GM18907 (cell line): ENCODE data around the gene AKAP7.
A peak's percentile ranks its signal among the peaks of the same experiment; 100 is the strongest.

Experiments
- ATAC-seq: cut with Tn5 transposase; IDR thresholded peaks from one replicate; pipeline ENCODE4 v1.9.1; 2021; ENCODE audit warnings: mild to moderate bottlenecking, moderate library complexity; ENCODE audit not compliant: unreplicated experiment

AKAP7 gene

GRCh38 chr6:131132360-131132759, 2.9 kb upstream of the AKAP7 start:
- ATAC-seq, result no peak

GRCh38 chr6:131134220-131134979, 867 bp upstream of the AKAP7 start:
- ATAC-seq, result no peak

- ATAC-seq, result no peak
Observed at GRCh38 chr6:131134980-131135243, 355 bp upstream of the AKAP7 start.

GRCh38 chr6:131136021-131136786, 937 bp downstream of the AKAP7 start:
- ATAC-seq, result peak; percentile 6

- no peak for ATAC-seq
Observed at GRCh38 chr6:131139599-131139998, 4.3 kb downstream of the AKAP7 start.

GRCh38 chr6:131143319-131143718, 8.1 kb downstream of the AKAP7 start:
- no peak for ATAC-seq

- no peak for ATAC-seq
Observed at GRCh38 chr6:131146865-131147264, 11.6 kb downstream of the AKAP7 start.

- no peak for ATAC-seq
Observed at GRCh38 chr6:131156411-131156810, 21.1 kb downstream of the AKAP7 start.

GRCh38 chr6:131159578-131159977, 24.3 kb downstream of the AKAP7 start:
- no peak for ATAC-seq

- ATAC-seq, result no peak
Observed at GRCh38 chr6:131160254-131160758, 25.0 kb downstream of the AKAP7 start.

- ATAC-seq, result no peak
Observed at GRCh38 chr6:131161987-131162386, 26.7 kb downstream of the AKAP7 start.

- ATAC-seq, result no peak
Observed at GRCh38 chr6:131163886-131164285, 28.6 kb downstream of the AKAP7 start.

GRCh38 chr6:131164506-131164905, 29.2 kb downstream of the AKAP7 start:
- no peak for ATAC-seq

GRCh38 chr6:131167773-131168172, 32.5 kb downstream of the AKAP7 start:
- ATAC-seq, result no peak

- ATAC-seq, result no peak
Observed at GRCh38 chr6:131169613-131170012, 34.3 kb downstream of the AKAP7 start.

GRCh38 chr6:131172222-131172621, 37.0 kb downstream of the AKAP7 start:
- ATAC-seq, result no peak

- ATAC-seq, result no peak
Observed at GRCh38 chr6:131173680-131174079, 38.4 kb downstream of the AKAP7 start.

GRCh38 chr6:131175564-131175963, 40.3 kb downstream of the AKAP7 start:
- ATAC-seq, result no peak

GRCh38 chr6:131177996-131178395, 42.7 kb downstream of the AKAP7 start:
- ATAC-seq, result no peak

- peak; percentile 76 for ATAC-seq
Observed at GRCh38 chr6:131182991-131183425, 47.7 kb downstream of the AKAP7 start.

GRCh38 chr6:131183427-131184095, 48.3 kb downstream of the AKAP7 start:
- ATAC-seq, result no peak

- no peak for ATAC-seq
Observed at GRCh38 chr6:131191590-131191989, 56.3 kb downstream of the AKAP7 start.
